ENCODE results near the gene SMIM23.

DNA sequence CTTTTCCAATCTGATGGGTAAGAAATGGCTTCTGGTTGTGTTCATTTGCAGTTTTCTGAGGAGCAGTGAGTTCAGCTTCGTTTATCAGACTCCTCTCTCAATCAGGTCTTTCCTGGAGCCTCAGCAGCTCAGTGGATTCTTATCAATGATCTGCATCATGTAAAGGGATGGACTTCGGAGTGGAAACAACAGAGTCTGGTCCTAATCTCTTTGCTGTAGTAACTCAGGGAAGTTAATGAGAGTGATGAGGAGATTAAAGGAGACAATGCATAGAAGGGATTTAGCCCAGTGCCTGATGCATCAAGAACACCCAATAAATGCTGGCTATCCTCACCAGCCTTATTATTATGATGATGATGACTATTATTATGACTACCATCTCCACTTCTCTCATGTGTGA lies 47.2 kb downstream of the SMIM23 start:
- TF ChIP-seq, protein P1, sequence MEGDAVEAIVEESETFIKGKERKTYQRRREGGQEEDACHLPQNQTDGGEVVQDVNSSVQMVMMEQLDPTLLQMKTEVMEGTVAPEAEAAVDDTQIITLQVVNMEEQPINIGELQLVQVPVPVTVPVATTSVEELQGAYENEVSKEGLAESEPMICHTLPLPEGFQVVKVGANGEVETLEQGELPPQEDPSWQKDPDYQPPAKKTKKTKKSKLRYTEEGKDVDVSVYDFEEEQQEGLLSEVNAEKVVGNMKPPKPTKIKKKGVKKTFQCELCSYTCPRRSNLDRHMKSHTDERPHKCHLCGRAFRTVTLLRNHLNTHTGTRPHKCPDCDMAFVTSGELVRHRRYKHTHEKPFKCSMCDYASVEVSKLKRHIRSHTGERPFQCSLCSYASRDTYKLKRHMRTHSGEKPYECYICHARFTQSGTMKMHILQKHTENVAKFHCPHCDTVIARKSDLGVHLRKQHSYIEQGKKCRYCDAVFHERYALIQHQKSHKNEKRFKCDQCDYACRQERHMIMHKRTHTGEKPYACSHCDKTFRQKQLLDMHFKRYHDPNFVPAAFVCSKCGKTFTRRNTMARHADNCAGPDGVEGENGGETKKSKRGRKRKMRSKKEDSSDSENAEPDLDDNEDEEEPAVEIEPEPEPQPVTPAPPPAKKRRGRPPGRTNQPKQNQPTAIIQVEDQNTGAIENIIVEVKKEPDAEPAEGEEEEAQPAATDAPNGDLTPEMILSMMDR (IDR thresholded peaks at IDR 0.05): no peak
- TF ChIP-seq EP300 (IDR thresholded peaks at IDR 0.05) (no peak), POLR2A (IDR thresholded peaks at IDR 0.05) (no peak), POLR2AphosphoS5 (IDR thresholded peaks at IDR 0.05) (no peak)

All from suprapubic skin (tissue), 4 donors.